NCI-H2171 treated with DMSO at 0.1 percent for 48 hours (cell line): ENCODE results near the gene RFX4.
"Not testable (repeated sequence)": the region's sequence is repeated elsewhere in the genome, so short reads cannot be mapped to it uniquely, and the experiment has no call there.

Experiments used
- DNase-seq: peaks from one replicate; lab custom pipeline; 2025; lab: John Stamatoyannopoulos, UW

The RFX4 gene

GRCh38 chr12:106590601-106591000 lies 7.8 kb downstream of the RFX4 start:
- no peak for DNase-seq

GRCh38 chr12:106594447-106594846 lies 11.6 kb downstream of the RFX4 start:
- no peak for DNase-seq

GRCh38 chr12:106595268-106595667 lies 12.5 kb downstream of the RFX4 start:
- no peak for DNase-seq

DNA sequence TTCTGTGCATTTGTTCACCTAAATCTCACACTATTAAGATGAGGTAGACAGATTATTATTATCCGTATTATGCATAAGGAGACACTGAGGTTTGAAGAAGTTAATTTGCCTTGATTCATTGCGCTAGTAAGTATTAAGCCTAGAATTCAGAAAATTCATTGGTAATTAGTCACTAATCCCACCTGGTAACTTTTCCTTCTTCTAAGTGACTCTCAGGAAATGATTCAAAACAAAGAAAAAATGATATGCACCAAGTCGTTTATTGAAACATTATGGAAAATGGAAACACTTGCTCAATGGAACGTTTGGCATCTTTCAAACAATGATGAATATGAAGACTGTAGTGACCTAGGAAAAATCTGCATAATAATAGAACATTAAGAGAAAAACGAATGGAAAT lies 15.2 kb downstream of the RFX4 start:
- DNase-seq: no peak

GRCh38 chr12:106599302-106599701 lies 16.5 kb downstream of the RFX4 start:
- no peak for DNase-seq

DNA sequence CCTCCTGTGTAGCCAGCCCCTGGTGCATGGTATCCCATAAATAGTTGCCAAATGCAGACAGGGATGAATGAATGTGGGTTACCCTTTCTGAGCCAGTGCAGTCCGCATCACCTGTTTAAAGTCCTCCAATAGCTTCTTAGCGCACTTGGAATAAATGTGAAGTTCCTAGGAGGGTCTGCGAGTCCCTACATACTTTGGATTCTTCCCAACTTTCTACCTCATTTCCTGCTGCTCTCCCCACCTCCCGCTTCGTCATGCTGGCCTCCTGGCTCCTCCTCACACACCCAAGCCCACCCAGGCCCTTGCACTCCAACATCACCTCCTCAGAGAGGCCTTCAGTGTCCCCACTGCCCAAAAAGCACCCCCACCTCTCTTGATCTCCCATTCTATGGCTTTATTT lies 17.7 kb downstream of the RFX4 start:
- DNase-seq: no peak

DNA sequence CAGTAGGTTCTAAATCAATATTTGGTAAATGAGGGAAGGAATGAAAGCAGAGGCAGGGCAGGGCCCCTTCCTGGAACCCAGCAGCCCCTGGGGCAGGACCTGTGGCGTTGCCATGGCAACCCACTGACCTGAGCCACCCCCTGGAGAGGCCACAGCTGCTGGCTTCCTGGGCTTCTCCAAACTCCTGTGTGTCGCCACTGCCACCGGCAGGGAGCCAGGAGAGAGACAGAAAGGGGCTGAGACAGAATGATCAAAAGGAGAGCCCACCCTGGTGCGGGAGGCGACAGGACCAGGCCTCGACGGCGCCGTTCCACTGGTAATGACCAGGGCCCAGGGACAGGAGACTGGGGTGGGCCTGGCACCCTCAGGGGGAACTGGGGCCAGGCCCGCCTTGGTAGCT lies 18.2 kb downstream of the RFX4 start:
- no peak for DNase-seq

GRCh38 chr12:106601496-106601895 lies 18.7 kb downstream of the RFX4 start:
- no peak for DNase-seq

DNA sequence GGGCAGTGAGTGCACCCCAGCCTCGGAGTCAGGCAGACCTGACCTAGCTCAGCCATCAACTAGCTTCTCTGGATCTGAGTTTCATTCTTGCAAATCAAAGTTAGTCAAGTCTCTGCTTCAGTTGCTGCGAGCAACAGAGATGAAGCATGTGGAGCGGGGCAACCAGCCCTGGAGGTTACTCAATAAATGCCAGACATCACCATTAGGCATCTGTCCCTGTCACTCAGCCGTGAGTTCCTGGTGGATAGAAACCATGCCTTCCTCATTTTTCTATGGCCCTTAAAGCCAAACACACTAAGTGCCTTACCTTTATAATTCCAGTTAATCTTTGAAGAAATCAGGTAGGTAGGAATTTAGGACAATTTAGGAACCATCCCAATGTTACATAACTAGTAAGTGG lies 19.3 kb downstream of the RFX4 start:
- DNase-seq: no peak

- DNase-seq: no peak
Measured at GRCh38 chr12:106605254-106605653, 22.4 kb downstream of the RFX4 start.

DNA sequence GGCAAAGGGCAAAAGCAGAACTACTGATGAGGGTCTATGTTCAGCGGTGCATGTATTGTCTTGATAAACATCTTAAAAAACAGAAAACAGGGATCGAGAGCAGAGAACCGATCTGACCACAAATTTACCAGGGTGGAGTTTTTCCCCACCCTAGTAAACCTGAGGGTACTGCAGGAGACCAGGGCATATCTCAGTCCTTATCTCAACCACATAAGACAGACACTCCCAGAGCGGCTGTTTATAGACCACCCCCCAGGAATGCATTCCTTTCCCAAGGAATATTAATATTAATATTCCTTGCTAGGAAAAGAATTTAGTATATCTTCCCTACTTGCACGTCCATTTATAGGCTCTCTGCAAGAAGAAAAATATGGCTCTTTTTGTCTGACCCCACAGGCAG lies 37.8 kb downstream of the RFX4 start:
- DNase-seq: not testable (repeated sequence)

- DNase-seq: no peak
Measured at GRCh38 chr12:106625976-106626375, 43.2 kb downstream of the RFX4 start.

- DNase-seq: no peak
Measured at GRCh38 chr12:106629797-106630659, 47.2 kb downstream of the RFX4 start.

GRCh38 chr12:106631150-106631549 lies 48.3 kb downstream of the RFX4 start:
- DNase-seq: no peak

DNA sequence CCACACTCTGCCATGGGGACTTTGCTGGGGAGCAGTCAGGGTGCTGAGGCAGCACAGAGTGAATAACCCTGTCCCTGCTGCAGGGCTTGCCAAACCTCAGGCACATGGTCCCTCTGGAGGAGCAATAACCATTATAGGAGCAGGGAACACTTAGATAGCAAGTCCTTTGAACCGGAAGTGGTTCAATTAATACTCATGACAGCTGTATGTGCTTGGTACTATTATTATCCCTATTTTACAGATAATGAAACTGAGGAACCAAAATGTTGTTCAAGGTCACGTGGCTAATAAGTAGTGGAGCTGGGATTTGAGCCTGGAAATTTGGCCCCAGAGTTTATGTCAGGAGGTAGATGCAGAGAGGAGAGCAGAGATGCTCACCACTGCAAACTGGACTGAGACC lies 49.0 kb downstream of the RFX4 start:
- DNase-seq: no peak

DNA sequence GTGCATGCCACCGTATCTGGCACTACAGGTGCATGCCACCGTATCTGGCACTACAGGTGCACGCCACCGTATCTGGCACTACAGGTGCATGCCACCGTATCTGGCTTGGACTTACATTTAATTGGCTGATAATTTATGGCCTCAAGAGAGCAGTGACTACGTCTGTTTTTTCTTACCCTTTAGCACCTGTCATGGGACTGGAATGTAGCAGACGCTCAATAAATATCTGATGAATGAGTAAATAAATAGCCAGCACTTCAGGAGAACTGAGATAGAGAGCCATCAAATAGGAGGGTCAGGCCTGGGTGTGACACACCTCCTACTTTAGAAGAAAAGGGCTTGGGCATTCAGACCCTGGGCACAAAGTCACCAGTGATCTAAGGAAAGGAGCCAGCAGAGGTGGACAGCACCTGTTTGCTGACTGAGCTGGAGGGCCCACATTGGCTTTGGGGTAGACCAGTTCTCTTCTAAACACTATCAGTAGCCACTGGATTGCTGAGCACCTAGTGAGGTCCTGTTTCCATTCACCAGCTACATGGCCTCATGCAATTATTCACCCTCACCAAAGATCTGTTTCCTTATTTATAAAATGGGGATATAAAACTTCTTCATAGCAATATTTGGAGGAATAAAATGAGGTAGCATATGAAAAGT lies 50.1 kb downstream of the RFX4 start:
- DNase-seq: no peak

- DNase-seq: no peak
Measured at GRCh38 chr12:106633451-106633823, 50.6 kb downstream of the RFX4 start.

GRCh38 chr12:106634206-106634605 lies 51.4 kb downstream of the RFX4 start:
- no peak for DNase-seq

DNA sequence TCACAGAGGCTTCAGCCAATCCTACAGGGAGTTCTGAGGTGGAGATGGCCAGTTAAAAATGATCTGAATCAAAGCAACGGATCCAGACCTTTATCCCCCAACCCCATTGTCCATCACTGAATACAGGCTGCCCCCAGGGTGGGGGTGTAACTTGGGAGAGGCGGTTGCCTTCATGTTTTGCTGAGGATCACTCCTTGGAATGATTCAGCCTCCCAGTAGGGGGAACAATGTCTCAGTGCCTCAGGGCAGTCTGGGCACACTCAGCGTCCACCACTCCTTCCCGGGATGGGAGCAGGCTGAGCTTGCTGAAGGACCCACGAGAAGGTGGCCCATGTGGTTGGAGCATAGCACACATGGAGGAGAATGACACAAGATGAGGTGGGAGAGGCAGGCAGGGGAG lies 60.2 kb downstream of the RFX4 start:
- DNase-seq: no peak

DNA sequence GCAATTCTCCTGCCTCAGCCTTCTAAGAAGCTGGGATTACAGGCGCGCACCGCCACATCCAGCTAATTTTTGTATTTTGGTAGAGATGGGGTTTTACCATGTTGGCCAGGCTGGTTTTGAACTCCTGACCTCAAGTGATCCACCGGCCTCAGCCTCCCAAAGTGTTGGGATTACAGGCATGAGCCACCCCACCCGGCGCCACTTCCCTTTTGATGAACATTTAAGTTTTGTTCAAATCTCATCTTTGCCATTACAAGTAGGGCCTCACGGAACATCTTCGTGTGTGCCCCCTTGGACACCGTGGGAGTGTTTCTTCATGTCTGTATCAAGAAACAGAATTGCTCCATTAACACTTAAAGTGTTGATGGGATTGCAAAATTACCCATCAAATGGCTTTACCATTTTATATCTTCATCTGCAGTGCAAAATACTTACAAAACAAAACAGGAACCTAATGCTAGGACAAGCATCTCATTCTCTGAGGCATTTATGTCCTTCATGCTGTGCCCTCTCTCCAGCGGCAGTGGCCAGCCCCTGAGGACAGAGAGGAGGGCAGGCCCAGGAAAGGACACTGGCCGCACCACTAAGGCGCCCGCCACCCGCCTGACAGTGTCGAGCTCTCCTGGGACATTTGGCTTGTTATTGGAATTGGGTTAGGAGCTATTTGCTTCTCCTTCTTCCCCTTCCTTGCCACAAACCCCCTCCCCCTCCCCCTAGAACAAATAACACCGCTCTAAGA lies 61.7 kb downstream of the RFX4 start:
- DNase-seq: no peak

DNA sequence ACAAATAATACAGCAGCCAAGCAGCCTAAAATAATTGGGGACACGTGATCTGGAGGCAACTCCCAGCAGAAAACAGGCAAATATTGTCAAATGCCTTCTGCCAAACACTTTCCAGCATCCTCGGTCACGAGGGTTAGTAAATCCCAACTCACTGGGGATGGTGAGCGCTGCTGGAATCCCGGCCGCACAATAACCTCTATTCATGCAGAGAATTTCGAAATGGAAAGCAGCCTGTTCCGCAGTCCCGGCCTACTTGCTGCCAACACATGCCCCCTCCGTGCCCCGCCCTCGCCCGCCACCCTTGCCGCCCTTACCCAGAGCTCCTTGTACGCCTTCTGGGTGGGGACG lies 62.2 kb downstream of the RFX4 start:
- no peak for DNase-seq

- DNase-seq: no peak
Measured at GRCh38 chr12:106645465-106646330, 62.9 kb downstream of the RFX4 start.
